DOHH2 (cell line): Measurements from ENCODE around the gene SCN1B.

Experiments
- H3F3A ChIP-seq: fragments of 200-600 bp; sonication (generic), shearing (Covaris generic); 2 replicates; pipeline ENCODE4 v1.6.0; 2016; ENCODE audit warnings: antibody characterized with exemption, mild to moderate bottlenecking; ENCODE audit not compliant: control insufficient read depth, insufficient read depth
- H3K27ac ChIP-seq: fragments of 200-600 bp; sonication (generic); 2 replicates; pipeline ENCODE4 v1.5.1; 2014; ENCODE audit warnings: low read depth, mild to moderate bottlenecking, low read length, moderate library complexity
- H3K27me3 ChIP-seq: fragments of 200-600 bp; sonication (generic); 2 replicates; pipeline ENCODE4 v1.6.1; 2014; ENCODE audit warnings: mild to moderate bottlenecking, low read length, mixed read lengths; ENCODE audit not compliant: control insufficient read depth
- H3K36me3 ChIP-seq: fragments of 200-600 bp; sonication (generic); 2 replicates; pipeline ENCODE4 v1.6.1; 2014; ENCODE audit warnings: mild to moderate bottlenecking, low read length, moderate library complexity, mixed read lengths; ENCODE audit not compliant: control insufficient read depth
- H3K4me1 ChIP-seq: fragments of 200-600 bp; sonication (generic); 2 replicates; pipeline ENCODE4 v1.6.1; 2014; ENCODE audit warnings: mild to moderate bottlenecking, low read length, mixed read lengths; ENCODE audit not compliant: control insufficient read depth
- H3K4me2 ChIP-seq: fragments of 200-600 bp; sonication (generic); 2 replicates; pipeline ENCODE4 v1.6.0; 2014; ENCODE audit warnings: mild to moderate bottlenecking, low read length, moderate library complexity
- H3K4me3 ChIP-seq: fragments of 200-600 bp; sonication (generic); 2 replicates; pipeline ENCODE4 v1.5.1; 2014; ENCODE audit warnings: mild to moderate bottlenecking, low read length, mixed read lengths
- H3K79me2 ChIP-seq: fragments of 200-600 bp; sonication (generic); 2 replicates; pipeline ENCODE4 v1.6.1; 2014; ENCODE audit warnings: mild to moderate bottlenecking, low read length, mixed read lengths; ENCODE audit not compliant: control insufficient read depth
- H3K9me2 ChIP-seq: fragments of 200-600 bp; sonication (generic); replicated peaks from 2 replicates; pipeline ENCODE4 v1.6.1; 2014; ENCODE audit warnings: mild to moderate bottlenecking, low read length, mixed read lengths; ENCODE audit not compliant: control insufficient read depth
- H3K9me3 ChIP-seq: fragments of 200-600 bp; sonication (generic); 2 replicates; pipeline ENCODE4 v1.6.1; 2014; ENCODE audit warnings: antibody characterized with exemption, low read length, mixed read lengths; ENCODE audit not compliant: control insufficient read depth, insufficient read depth
- H4K20me1 ChIP-seq: fragments of 200-600 bp; sonication (generic); 2 replicates; pipeline ENCODE4 v1.6.0; 2014; ENCODE audit warnings: low read depth, mild to moderate bottlenecking, antibody characterized with exemption, low read length, moderate library complexity; ENCODE audit not compliant: control insufficient read depth, insufficient read depth
- EZH2phosphoT487 ChIP-seq: fragments of 200-600 bp; sonication (generic); IDR thresholded peaks from 2 replicates; pipeline ENCODE4 v1.6.1; 2017; ENCODE audit warnings: borderline replicate concordance, mild to moderate bottlenecking, antibody characterized with exemption, low read length, moderate library complexity, mixed read lengths
- TF ChIP-seq, protein P1 (sequence below): fragments of 200-600 bp; sonication (generic); IDR thresholded peaks from one replicate; pipeline ENCODE4 v1.5.1; 2014; ENCODE audit warnings: antibody characterized with exemption, mild to moderate bottlenecking, low read depth, low read length; ENCODE audit not compliant: poor library complexity, severe bottlenecking

SCN1B gene

DNA sequence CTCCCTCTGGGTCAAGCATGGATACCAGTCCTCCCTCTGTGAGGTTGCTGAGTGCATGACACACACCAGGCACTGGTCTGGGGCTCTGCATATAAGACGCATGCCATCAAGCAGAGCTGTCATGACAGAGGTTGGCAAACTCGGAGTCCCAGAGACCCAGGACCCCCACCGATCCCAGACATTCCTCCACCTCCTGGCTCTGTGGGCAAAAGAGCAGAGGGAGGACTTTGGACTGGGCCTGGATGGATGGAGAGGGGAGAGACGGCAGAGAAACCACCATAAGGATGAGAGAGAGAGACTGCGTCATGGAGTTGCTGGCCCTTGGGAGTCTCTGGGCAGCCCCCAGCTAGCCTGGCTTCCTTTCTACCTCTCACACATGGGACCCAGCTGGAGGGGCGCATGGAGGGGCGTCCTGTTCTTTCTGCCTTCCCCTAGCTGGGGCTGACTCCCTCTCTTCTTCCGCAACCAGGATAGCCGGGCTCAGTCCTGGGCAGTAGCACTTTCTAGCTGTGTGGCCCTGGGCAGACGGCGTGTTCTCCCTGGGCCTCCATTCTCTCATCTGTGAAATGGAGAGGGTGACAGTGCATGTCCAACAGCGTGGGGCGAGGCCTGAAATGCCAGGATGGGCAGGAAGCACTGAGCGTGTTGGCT is 12.8 kb downstream of the SCN1B start:
- H4K20me1 ChIP-seq = no peaks in the 10 kb centered on the region
- peaks cover 42% of the 10 kb centered on the region for H3K27me3 ChIP-seq
- H3K36me3 ChIP-seq = no peaks in the 10 kb centered on the region
- H3F3A ChIP-seq = no peaks in the 10 kb centered on the region
- H3K9me3 ChIP-seq = no peaks in the 10 kb centered on the region
- no peak overlapping the region for H3K4me2 ChIP-seq
- no peaks in the 10 kb centered on the region for H3K79me2 ChIP-seq
- no peaks in the 10 kb centered on the region for H3K9me2 ChIP-seq
- H3K27ac ChIP-seq = no peak overlapping the region
- TF ChIP-seq, protein P1, sequence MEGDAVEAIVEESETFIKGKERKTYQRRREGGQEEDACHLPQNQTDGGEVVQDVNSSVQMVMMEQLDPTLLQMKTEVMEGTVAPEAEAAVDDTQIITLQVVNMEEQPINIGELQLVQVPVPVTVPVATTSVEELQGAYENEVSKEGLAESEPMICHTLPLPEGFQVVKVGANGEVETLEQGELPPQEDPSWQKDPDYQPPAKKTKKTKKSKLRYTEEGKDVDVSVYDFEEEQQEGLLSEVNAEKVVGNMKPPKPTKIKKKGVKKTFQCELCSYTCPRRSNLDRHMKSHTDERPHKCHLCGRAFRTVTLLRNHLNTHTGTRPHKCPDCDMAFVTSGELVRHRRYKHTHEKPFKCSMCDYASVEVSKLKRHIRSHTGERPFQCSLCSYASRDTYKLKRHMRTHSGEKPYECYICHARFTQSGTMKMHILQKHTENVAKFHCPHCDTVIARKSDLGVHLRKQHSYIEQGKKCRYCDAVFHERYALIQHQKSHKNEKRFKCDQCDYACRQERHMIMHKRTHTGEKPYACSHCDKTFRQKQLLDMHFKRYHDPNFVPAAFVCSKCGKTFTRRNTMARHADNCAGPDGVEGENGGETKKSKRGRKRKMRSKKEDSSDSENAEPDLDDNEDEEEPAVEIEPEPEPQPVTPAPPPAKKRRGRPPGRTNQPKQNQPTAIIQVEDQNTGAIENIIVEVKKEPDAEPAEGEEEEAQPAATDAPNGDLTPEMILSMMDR = no peak
- TF ChIP-seq EZH2phosphoT487 = no peak
- peaks cover 33% of the 10 kb centered on the region for H3K4me1 ChIP-seq
- no peak overlapping the region for H3K4me3 ChIP-seq

DNA sequence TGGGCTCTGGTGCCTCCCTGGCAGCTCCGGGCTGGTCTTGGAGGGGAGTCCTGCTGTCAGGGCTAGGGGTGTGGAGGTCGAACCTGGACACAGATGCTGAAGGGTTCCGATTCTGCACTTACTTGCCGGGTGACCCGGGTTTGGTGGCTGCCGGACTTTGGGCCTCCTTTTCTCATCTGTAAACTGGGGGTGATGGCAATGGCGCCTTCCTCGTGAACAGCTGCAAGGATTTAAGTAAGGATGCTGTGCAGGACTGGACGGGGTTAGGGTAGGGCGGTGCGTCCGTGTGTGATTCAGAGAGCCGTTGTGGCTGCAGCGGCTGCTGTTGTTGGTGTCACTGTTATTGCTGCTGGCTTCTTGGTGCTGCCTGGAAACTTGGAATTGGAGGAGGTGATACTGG is 13.6 kb downstream of the SCN1B start:
- no peaks in the 10 kb centered on the region for H3K9me3 ChIP-seq
- no peak for TF ChIP-seq EZH2phosphoT487
- TF ChIP-seq, protein P1 = no peak
- H3K36me3 ChIP-seq = no peaks in the 10 kb centered on the region
- no peaks in the 10 kb centered on the region for H3K79me2 ChIP-seq
- H3K27ac ChIP-seq = no peak overlapping the region
- H3K4me2 ChIP-seq = no peak overlapping the region
- peaks cover 37% of the 10 kb centered on the region for H3K27me3 ChIP-seq
- H3F3A ChIP-seq = no peaks in the 10 kb centered on the region
- H3K9me2 ChIP-seq = no peaks in the 10 kb centered on the region
- H3K4me3 ChIP-seq = no peak overlapping the region
- no peaks in the 10 kb centered on the region for H4K20me1 ChIP-seq
- peaks cover 25% of the 10 kb centered on the region for H3K4me1 ChIP-seq

DNA sequence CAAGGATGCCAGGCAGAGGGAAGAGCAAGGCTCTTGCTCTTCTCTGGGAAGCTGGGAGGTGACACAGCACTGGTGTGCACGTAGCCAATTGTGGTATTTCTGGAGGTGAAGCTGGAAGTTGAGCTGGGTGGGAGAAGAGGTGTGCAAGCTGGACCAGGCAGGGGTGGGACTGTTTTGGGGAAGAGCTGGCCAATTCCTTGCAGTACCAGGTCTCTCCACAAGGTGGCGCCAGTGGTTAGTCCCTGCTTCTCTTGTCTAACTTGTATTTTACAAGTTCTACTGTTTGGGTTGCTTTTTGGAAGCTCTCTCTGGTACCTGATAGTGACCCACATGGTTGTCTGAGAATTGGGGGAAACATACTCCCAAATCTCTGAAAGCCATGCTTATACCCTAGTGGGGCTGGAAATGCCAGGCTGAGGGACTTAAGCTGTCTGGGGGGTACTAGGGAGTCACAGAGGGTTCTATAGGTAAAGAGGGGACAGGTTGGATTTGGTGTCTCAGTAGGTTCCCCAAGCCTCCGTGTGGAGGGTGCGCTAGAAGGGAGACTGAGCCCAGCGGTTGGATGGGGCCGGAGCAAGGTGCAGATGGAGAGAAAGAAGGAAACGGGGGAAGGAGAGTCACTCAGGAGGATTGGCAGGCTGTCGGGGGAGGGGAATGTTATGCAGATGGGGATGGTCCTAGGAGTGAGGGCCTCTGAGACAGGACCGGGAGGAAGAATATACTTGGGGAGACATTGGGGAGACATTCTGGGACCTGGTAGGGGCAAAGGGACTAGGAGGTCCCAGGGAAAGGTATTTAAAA is 14.2 kb downstream of the SCN1B start:
- no peaks in the 10 kb centered on the region for H3K9me2 ChIP-seq
- no peaks in the 10 kb centered on the region for H3K9me3 ChIP-seq
- no peak overlapping the region for H3K4me2 ChIP-seq
- H4K20me1 ChIP-seq = no peaks in the 10 kb centered on the region
- TF ChIP-seq EZH2phosphoT487 = no peak
- TF ChIP-seq, protein P1 = peak; percentile 99
- H3F3A ChIP-seq = no peaks in the 10 kb centered on the region
- H3K4me3 ChIP-seq = no peak overlapping the region
- H3K27ac ChIP-seq = no peak overlapping the region
- H3K4me1 ChIP-seq = peaks cover 19% of the 10 kb centered on the region
- H3K36me3 ChIP-seq = no peaks in the 10 kb centered on the region
- H3K79me2 ChIP-seq = no peaks in the 10 kb centered on the region
- H3K27me3 ChIP-seq = peaks cover 31% of the 10 kb centered on the region
